Measurements from ENCODE around the gene DPT. TPM values are rescaled to one million over a fixed set of nuclear protein-coding genes. Genes with fewer than 3 reads are reported as not detected.

DPT gene
- polyA plus RNA-seq, 1 donor from 2014 or later = not detected

GRCh38 chr1:168696125-168696760 is 32.8 kb downstream of the DPT start:
- Histone ChIP-seq H3F3A (ENCODE audit: insufficient read depth, low read length, poor library complexity, severe bottlenecking) (no peaks in the 10 kb centered on the region), H3K27me3 (ENCODE audit: insufficient read depth, low read depth, low read length) (no peaks in the 10 kb centered on the region), H3K27ac (ENCODE audit: low read length) (no peak overlapping the region), H3K4me2 (ENCODE audit: low read length) (no peak overlapping the region), H3K9me2 (ENCODE audit: insufficient read depth, low read length) (no peaks in the 10 kb centered on the region), H4K20me1 (ENCODE audit: insufficient read depth) (no peaks in the 10 kb centered on the region), H3K79me2 (replicated peaks; ENCODE audit: insufficient read depth, low read length) (no peaks in the 10 kb centered on the region), H3K9ac (ENCODE audit: low read length) (no peak overlapping the region), H3K9me3 (ENCODE audit: low read length) (no peaks in the 10 kb centered on the region), H2AFZ (ENCODE audit: low read depth, low read length) (no peak overlapping the region), H3K4me3 (ENCODE audit: low read length) (no peak overlapping the region), H3K36me3 (ENCODE audit: insufficient read depth, low read length) (no peaks in the 10 kb centered on the region)
- TF ChIP-seq EP300 (conservative IDR thresholded peaks at IDR 0.05; ENCODE audit: poor library complexity, severe bottlenecking) (no peak), MXI1 (conservative IDR thresholded peaks at IDR 0.05; ENCODE audit: poor library complexity, severe bottlenecking) (no peak), CTCF (IDR thresholded peaks at IDR 0.05; ENCODE audit: poor library complexity, severe bottlenecking) (no peak), POLR2AphosphoS5 (IDR thresholded peaks at IDR 0.05) (no peak), REST (IDR thresholded peaks at IDR 0.05; ENCODE audit: borderline replicate concordance) (no peak), RAD21 (conservative IDR thresholded peaks at IDR 0.05) (no peak), SMC3 (conservative IDR thresholded peaks at IDR 0.05; ENCODE audit: poor library complexity) (no peak), EZH2 (IDR thresholded peaks at IDR 0.05; ENCODE audit: borderline replicate concordance, insufficient read depth, low read length, poor library complexity, severe bottlenecking) (no peak), TAF1 (IDR thresholded peaks at IDR 0.05; ENCODE audit: low read depth) (no peak)

GRCh38 chr1:168693872-168694238 is 35.2 kb downstream of the DPT start:
- Histone ChIP-seq H3K4me2 (ENCODE audit: low read length) (no peak overlapping the region), H3K36me3 (ENCODE audit: insufficient read depth, low read length) (no peaks in the 10 kb centered on the region), H3K9me3 (ENCODE audit: low read length) (no peaks in the 10 kb centered on the region), H3K27me3 (ENCODE audit: insufficient read depth, low read depth, low read length) (no peaks in the 10 kb centered on the region), H4K20me1 (ENCODE audit: insufficient read depth) (no peaks in the 10 kb centered on the region), H2AFZ (ENCODE audit: low read depth, low read length) (no peak overlapping the region), H3K4me3 (ENCODE audit: low read length) (no peak overlapping the region), H3K79me2 (replicated peaks; ENCODE audit: insufficient read depth, low read length) (no peaks in the 10 kb centered on the region), H3F3A (ENCODE audit: insufficient read depth, low read length, poor library complexity, severe bottlenecking) (no peaks in the 10 kb centered on the region), H3K27ac (ENCODE audit: low read length) (no peak overlapping the region), H3K9me2 (ENCODE audit: insufficient read depth, low read length) (no peaks in the 10 kb centered on the region), H3K9ac (ENCODE audit: low read length) (no peak overlapping the region)
- TF ChIP-seq CTCF (IDR thresholded peaks at IDR 0.05; ENCODE audit: poor library complexity, severe bottlenecking) (no peak), SMC3 (conservative IDR thresholded peaks at IDR 0.05; ENCODE audit: poor library complexity) (no peak), EP300 (conservative IDR thresholded peaks at IDR 0.05; ENCODE audit: poor library complexity, severe bottlenecking) (no peak), REST (IDR thresholded peaks at IDR 0.05; ENCODE audit: borderline replicate concordance) (no peak), POLR2AphosphoS5 (IDR thresholded peaks at IDR 0.05) (no peak), TAF1 (IDR thresholded peaks at IDR 0.05; ENCODE audit: low read depth) (no peak), EZH2 (IDR thresholded peaks at IDR 0.05; ENCODE audit: borderline replicate concordance, insufficient read depth, low read length, poor library complexity, severe bottlenecking) (no peak), MXI1 (conservative IDR thresholded peaks at IDR 0.05; ENCODE audit: poor library complexity, severe bottlenecking) (no peak), RAD21 (conservative IDR thresholded peaks at IDR 0.05) (no peak)

Data from neural cell (in vitro differentiated cells).